HG03066 (cell line): ENCODE results near the gene FAM53A.
"Not testable (repeated sequence)": the region's sequence is repeated elsewhere in the genome, so short reads cannot be mapped to it uniquely, and the experiment has no call there.

Experiments used
- ATAC-seq: cut with Tn5 transposase; IDR thresholded peaks from one replicate; pipeline ENCODE4 v1.9.1; 2021; ENCODE audit warnings: low read depth; ENCODE audit not compliant: unreplicated experiment

Gene FAM53A

DNA sequence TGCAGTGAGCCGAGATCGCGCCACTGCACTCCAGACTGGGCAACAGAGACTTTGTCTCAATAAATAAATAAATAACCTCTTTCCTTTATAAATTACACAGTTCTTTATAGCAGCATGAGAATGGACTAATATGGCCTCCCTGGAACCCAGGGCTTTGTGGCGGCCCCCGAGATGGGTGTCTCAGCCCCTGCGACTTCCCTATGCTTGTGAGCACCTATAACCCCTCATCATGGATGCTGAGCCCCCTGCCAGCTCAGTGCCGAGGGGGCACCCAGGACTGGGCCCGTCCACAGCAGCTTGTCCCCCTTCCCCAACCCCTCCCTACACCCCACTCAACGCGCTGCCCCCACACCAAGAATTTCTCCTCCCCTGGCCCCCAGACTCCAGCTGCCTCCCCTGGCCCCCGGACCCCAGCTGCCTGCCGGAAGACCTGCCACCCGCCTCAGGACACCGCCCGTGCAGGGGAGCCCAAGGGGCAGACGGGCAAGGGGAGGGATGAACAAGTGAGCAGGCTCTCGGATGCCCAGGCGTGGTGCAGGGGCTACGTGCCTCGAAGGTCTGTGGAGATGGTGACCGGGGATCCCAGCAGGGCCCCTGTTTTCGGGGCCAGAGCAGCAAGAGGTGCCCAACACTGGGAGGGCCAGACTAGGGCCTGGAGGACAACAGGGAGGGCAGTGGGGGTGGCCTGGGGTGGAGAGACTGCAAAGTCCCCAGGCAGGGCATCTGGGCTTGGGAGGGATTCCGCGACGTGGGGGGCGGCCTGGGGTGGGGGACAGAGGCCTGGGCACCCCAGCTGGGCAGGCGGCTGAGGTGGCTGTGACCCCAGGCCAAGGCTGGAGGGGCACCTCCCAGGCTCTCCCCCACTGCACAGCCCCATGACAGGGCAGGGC, 74.0 kb downstream of the FAM53A start:
- no peak for ATAC-seq

DNA sequence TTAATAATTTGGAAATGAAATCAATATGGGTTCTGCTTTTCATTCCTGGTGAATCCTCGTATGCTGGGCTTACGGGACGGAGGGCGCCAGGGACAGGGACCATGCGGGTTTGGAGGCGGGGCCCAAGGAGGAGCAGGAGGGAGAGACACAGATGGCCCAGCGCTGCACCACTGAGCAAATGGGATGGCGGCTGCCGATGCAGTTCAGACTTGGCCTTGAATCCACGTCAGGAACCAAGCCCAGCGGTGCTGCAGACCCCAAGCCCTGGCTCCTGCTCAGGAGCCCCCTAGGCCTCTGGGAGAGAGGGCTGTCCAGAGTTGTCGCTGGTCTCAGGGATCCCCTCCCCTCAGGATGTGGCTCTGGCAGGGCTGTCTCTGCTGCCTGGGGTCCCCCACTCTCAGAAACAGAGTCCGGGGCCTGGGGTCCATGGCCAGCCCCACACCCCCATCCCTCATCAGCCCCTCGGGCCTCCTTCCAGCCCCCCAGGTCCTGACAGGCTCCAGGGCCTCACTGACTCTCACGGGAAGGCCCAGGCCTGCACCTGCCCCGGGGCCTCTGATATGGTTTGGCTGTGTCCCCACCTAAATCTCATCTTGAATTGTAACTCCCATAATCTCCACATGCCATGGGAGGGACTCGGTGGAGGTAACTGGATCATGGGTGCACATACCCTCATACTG, 75.2 kb downstream of the FAM53A start:
- ATAC-seq = no peak

DNA sequence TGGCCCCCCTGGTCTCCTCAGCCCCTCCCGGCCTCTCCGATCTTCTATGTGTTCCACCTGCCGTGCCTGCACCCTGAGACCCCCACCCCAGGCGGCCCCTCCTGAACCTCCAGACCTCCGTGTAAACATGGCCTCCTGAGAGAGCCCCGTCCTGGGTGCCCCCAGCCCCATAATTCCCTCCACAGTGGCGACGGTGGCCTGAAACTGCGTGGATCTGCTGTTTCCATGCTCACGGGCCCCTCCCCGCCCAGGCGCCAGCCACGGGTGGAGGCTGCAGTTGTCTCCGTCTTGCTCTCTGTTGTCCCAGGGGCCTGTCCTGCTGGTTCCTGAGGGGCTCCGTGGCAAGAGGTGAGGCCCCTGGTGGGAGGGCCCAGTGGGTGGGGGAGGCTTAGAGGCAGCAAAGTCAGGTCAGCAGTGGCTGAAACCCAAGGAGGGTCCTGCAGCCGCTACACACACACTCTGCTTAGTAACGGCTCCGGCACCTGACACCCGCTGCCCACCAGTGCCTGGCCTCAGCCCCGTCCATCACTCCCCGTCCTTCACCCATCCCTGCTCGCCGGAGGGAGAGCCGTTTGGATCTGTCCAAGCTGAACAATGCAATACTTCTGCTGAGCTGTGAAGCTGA, 75.8 kb downstream of the FAM53A start:
- ATAC-seq = no peak

DNA sequence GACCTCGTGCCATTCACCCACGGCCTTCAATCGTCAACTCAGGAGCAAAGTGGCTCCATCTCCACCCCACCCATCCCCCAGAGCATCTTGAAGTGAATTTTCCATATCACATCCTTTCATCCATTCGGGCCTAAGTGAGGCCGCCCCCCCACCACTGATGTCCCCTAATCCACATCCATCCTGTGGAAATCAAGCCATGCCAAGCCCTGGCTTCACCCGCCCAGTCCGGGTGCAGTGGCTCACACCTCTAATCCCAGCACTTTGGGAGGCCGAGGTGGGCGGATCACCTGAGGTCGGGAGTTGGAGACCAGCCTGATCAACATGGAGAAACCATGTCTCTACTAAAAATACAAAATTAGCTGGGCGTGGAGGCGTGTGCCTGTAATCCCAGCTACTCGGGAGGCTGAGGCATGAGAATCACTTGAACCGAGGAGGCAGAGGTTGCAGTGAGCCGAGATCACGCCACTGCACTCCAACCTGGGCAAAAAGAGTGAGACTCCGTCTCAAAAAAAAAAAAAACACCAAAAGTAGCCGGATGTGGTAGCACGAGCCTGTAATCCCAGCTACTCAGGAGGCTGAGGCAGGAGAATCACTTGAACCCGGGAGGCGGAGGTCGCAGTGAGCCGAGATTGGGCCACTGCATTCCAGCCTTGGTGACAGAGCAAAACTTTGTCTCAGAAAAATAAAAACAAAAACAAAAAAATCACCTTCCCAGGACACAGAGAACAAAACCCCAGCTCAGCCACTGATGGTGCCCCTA, 76.5 kb downstream of the FAM53A start:
- not testable (repeated sequence) for ATAC-seq

DNA sequence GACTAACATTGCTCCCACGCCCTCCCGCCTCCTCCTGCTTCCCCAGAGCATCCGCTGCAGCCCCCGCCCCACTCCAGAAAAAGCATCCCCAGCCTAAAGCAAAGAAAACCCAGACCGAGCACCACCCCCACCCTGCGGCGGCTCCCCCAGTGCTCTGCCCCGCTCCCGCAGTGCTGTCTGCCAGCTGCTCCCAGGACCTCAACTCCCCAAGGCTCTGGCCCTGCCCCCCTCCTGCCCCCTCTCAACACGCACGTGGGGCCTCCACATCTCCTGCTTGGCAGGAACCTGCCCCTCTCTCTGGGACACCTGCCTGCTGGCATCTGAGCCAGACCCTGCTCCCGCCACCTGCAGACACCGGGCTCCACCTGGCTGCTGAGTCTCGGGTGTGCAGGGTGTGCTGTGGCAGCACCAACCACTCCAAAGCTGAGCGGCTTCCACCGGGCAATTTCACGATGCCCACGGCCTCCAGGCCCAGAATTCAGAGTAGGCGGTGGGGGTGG, 79.4 kb downstream of the FAM53A start:
- ATAC-seq = no peak

DNA sequence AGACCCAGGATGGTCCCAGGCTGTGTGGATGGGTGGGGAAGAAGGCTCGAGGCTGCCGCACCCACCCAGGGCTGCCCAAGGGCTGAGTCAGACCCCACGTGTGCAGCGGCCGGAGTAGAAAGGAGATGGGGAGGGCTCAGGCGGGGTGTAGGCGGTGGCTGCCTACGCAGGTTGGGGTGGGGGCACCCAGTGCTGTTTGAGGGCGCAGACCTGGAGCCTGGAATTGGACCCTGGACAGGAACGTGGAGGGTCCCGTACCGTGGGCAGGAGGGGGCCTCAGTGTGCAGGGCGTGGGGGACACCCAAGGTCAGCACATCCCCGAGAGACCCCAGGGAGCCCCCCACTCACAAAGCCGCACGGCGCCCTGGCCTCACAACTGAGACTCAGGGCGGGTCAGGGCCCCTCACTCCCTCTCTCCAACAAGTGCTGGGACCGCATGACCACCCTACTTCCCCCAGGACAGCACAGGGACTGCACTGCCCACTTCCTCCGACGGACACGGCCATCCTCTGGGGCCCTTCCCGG, 79.9 kb downstream of the FAM53A start:
- ATAC-seq = no peak

DNA sequence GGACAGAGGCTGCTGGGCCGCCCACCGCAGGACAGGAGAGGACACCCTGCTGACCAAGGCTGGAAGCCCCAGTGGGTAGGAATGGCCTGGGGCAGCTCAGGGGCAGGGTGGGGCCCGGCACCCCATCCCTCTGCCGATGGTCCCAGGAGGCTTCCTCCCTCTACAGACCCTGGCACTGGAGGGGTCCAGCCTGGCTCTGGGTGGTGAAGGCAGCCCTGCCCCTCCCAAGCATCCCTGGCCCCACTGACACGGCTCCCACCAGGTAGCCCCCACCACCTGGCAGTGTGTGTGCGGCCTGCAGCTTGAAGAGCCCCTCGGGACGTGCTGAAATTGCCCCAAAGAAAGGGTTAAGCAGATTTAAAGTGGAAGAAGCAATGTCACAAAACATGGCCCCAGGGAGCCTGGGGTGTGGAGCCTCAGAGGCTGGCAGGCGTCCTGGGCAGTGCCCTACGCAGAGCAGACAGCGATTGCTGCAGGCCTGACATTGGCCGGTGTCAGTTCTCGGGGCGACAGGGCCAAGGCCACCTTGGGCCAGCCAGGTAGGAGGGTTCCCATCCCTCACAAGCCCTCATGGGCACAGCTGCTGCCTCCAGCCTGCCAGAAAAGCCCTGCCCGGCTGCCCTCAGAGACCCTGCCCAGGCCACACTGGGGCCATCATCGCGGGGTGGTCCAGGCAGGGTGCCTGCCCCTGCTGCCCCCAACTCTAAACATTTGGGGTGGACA, 80.5 kb downstream of the FAM53A start:
- no peak for ATAC-seq

DNA sequence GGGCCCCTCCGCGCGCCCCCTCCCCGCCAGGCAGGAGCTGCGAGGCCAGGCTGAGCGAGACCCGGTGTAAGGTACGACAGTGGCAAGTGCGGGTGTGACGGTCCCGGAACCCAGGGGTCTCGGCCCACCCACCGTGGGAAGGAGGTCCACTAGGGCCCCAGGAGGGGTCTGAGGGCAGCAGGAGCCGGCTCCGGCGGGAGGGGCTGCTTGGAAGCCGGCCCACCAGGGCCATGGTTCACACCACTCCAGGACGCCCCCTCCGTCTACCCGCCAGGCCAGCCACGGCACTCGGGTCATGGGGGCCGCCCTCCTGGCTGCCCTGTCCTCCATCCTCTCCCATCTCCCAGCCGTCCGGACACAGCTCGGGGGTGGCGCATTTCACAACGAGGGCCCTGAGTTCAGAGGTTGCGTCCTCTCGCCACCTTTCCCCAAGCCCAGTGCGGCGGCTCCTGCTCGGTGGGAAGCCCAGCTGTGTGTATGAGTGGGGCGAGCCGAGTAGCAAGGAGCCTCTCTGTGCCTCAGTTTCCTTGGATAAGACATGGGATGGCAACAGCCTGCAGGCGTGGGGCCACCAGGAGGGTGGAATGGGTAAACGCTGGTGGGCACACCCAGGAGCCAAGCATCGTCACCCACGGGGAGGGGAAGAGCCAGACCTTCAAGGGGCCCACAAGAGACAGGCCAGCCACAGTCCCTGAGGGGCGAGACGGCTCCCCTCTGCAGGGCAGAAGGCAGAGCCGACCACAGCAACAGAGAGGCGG, 81.3 kb downstream of the FAM53A start:
- ATAC-seq = no peak

DNA sequence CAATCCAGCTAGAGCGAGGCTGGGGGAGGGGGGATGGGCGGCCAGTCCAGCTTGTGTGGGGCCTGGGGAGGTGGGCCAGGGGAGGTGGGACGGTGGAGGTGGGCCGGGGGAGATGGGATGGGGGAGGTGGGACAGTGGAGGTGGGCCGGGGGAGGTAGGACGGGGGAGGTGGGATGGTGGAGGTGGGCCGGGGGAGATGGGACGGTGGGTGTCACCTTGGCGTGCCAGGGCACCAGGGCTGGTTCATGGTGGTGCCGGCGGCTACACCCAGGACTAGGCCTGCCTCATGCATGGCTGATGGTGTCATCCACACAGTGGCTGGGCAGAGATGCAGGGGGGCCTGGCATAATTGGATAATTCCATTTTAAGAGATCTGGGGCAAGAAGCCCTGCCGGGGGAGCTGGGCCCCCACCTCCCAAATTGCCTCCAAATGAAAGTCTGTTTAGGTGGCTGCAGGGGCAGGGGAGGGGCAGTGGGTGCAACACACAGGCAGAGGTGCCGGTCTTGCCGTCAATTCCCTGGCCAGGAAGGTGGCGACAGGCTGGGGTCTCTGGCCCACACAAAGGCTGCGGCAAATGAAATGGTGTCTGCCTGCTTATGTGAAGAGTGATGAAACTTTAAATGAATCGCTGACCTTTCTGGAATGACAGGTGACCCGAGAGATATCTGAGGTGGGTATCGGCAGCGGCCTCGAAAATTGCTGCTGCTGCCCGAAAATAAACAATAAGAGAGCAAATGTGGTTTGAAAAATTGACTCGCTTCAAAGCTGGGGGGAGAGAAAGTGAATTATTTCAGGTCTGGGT, 82.1 kb downstream of the FAM53A start:
- no peak for ATAC-seq

DNA sequence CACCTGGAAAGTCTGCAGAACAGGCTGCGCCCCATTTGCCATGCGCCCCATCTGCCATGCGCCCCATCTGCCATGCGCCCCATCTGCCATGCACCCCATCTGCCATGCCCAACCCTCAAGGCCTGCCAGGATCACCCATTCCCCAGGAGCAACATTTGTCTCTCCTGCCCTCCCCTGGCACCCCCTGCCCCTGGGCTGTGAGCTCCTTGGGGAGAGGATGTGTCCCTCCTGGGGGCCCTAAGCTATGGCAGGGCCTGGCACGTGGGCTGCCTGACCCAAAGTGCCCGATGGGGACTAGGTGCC, 82.6 kb downstream of the FAM53A start:
- no peak for ATAC-seq

DNA sequence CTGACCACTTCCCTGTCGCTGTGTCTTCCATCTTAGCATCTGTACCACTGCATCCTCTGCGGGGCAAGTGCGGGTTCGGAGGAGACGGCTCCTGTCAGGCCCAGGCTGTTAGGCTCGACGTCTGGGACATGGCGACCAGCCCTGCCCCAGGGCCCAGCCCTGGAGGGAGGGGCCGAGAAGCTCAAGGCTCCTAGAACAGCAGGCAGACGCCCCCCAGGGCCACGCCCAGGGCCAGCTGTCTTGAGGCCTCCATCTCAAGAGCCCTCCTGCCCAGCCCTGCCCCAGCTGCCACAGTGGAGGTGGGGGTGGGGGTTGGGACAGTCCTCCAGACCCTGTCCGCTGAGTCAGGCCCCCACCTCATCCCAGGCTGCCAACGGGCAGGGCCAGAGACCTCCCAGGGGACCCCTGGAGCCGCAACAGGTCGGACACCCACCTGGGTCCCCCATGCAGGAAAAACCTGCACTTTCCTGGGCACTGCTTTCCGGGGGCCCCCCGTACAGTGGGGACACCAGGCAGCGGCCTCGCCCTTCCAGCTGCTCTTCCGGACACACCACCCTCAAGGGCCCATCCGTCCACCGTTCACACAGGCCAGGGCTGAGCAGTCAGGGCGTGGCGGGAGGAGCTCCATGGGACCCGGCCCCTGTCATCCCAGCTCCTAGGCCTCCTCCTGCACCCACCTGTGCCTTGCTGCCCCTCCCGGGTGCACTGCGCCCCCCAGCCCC, 83.1 kb downstream of the FAM53A start:
- ATAC-seq = no peak

DNA sequence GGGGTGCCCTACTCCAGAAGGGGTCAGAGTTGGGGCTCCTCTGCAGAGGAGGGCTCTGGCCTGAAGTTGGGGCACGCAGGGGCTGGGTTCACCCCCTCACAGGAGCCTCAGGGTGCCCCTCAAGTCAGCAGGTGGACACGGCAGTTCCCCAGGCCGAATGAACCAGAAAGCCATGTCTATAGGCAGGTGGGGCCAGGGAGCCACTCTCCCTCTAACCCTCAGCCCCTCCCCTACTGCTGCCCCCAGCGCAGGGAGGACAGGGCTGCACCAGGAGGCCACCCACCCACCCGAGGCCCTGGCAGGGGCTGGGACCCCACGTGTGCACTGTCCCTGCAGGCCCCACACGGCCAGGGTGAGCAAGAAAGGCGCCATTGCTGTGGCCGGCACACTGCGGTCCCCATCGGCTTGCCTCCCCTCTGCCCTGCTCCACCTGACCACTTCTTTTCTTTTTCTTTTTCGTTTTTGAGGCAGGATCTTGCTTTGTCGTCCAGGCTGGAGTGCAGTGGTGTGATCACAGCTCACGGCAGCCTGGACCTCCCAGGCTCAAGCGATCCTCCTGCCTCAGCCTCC, 83.8 kb downstream of the FAM53A start:
- no peak for ATAC-seq

DNA sequence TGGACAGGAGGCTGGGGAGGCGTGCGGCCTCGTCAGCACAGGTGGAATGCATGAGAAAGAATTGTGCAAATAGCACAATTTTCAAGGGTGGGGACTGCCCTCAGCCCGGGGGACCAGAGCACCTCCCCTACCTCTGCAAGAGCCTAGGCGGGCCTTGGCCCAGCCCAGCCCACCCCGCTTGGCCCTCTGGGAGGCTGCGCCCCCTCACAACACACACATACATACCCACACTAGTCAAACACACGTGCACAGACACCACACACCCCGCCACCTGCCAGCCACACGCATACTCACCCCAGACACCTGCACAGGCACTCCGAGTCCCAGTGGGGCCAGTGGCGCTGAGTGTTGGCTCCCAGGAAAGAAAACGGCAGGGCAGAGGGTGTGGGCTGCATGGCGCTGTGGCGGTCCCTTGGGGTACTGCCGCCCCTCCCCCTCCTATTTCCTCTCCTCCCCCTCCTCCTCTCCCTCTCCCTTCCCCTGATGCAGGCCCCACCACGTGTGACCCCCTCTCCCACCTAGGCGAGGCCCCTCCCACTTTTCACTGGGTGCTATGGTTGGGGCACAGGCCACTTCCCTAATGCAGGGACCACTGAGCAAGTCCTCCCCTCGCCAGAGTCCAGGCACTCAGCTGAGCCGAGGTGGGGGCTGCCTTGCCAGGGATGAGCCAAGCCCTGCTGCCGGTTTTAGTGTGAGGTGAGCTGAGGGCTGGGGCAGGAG, 84.5 kb downstream of the FAM53A start:
- no peak for ATAC-seq

DNA sequence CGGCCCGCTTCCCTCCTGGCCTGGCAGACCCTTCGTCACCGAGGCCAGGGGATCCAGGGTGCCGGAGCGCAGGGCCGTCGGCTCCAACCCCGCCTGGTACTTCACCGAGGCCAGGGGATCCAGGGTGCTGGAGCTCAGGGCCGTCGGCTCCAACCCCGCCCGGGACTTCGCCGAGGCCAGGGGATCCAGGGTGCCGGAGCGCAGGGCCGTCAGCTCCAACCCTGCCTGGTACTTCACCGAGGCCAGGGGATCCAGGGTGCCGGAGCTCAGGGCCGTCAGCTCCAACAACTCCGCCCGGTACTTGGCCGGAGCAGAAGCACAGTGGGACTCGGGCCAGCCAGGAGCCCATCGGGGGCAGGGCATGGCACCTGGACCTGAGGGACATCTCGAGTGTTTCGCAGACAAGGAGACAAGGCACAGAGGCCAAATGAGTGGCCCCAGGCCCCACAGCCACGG, 85.1 kb downstream of the FAM53A start:
- no peak for ATAC-seq

DNA sequence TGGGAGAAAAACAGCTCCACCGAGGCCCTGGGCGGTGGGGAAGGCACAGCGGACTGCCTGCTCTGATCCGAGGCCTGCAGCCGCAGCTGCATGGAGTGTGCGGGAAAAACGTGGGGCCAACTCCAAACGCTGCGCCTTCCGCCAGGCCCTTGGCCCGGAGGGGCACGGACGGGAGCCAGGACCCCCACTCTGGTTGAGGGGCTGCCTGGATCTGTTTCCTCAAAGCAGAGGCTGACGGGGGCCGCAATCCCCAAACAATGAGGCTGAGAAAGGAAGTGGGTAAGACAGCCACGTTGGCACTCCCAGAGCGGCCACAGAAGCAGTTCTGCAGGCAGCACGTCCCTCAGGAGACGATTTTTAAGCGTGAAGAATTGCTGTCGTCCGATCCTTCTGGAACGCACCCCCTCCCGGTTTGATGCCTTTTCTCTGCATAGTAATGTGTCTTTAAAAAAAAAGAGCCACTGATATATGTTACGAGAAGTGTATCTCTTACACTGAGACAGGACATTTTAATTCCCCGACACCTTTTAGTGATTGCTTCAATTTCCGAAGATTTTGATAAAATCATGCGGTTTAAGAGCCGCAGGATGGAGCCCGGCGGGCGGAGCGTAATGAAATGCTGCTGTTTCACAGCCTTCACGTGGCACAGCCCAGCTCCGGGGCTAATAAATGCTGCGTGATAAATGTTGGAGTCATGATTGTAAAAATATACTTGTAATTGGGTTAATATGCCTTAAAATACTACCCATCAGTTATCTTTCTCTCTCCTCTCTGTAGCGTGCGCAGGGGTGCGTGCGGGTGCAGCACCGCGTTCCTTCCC, 85.7 kb downstream of the FAM53A start:
- no peak for ATAC-seq
